ENCODE data around the gene RCOR1. TPM values are rescaled to one million over a fixed set of nuclear protein-coding genes. Genes with fewer than 3 reads are reported as not detected.

RCOR1 gene
- total and polyA plus RNA-seq, 2 of the 4 experiments (the other 2 are of a cell fraction), result 9.0 to 11.2 TPM

DNA sequence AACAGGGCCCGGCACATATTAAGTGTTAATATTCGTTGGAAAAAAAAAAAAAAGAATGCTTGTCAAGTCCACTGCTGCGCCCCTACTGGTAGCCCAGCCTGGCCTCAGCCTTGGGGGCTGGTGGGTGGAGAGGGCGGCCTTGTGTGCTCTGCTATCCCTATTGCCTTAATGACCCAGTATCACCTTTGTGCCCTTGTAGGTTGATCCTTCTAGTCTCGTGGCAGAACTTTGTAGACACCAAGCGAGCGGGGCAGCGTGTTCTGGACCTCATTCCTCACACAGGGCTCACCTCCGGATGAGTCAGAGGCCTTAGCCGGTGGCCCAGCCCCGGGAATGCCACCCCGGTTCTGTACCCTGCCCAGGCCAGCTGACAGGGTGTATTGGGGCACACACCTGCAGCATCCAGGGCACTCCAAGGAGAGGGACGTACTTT lies 1.8 kb upstream of the RCOR1 start:
- Histone ChIP-seq H3K23ac (ENCODE audit: low read depth, low read length) (peak overlapping the region; percentile 86; the same call in 1 of the 2 replicates), H3K27ac (ENCODE audit: insufficient read depth, low read length) (peak overlapping the region; percentile 1; the same call in 1 of the 2 replicates), H2BK5ac (ENCODE audit: low read depth, low read length, poor library complexity, severe bottlenecking) (peak overlapping the region; percentile 86), H3K9ac (ENCODE audit: low read depth, low read length) (peak overlapping the region; percentile 32; the same call in 1 of the 2 replicates), H2AK9ac (replicated peaks; ENCODE audit: low read depth, low read length, poor library complexity) (peak overlapping the region; percentile 86), H3K56ac (ENCODE audit: extremely low read depth, insufficient read depth, low read length) (0 out of 2 replicates have a peak overlapping the region, but pooled peaks have one; percentile 17), H3K14ac (replicated peaks; ENCODE audit: low read depth, low read length) (no peak overlapping the region; the same call in 1 of the 2 replicates), H2BK15ac (ENCODE audit: low read depth, low read length) (no peak overlapping the region), H3K18ac (ENCODE audit: low read depth, low read length) (no peak overlapping the region), H4K5ac (ENCODE audit: low read depth, low read length) (no peak overlapping the region), H3K4me3 (ENCODE audit: insufficient read depth, low read depth, low read length) (no peak overlapping the region; the same call in 1 of the 2 replicates), H2AFZ (replicated peaks; ENCODE audit: low read length, poor library complexity) (peak overlapping the region; percentile 56), H3K79me1 (ENCODE audit: low read depth in 1 of 2, low read length in 2 of 2) (peaks cover 3 to 40% of the 10 kb centered on the region in 2 experiments; a peak in 3 of 4 replicates), H4K8ac (ENCODE audit: low read depth in 2 of 2, low read length in 2 of 2) (peak overlapping the region in 1 of 2 experiments; percentile 89; a peak in 1 of 4 replicates), H4K20me1 (ENCODE audit: insufficient read depth, low read length) (peaks cover 22% of the 10 kb centered on the region), H3K4me2 (ENCODE audit: low read depth, low read length) (peak overlapping the region; percentile 89), H3K27me3 (ENCODE audit: control insufficient read depth, insufficient read depth, low read length) (no peaks in the 10 kb centered on the region), H3K4ac (ENCODE audit: low read depth, low read length) (peak overlapping the region; percentile 73; the same call in 1 of the 2 replicates), H2BK120ac (ENCODE audit: low read depth, low read length) (peak overlapping the region; percentile 39; the same call in 1 of the 2 replicates), H3K4me1 (ENCODE audit: control insufficient read depth, insufficient read depth, low read length) (peaks cover 8% of the 10 kb centered on the region), H3K36me3 (ENCODE audit: control insufficient read depth, insufficient read depth, low read length) (no peaks in the 10 kb centered on the region), H2BK20ac (ENCODE audit: low read depth, low read length) (no peak overlapping the region; the same call in 1 of the 2 replicates), H2AK5ac (ENCODE audit: low read depth, low read length) (peak overlapping the region; percentile 56), H3K9me1 (ENCODE audit: insufficient read depth, low read length) (peaks cover 4% of the 10 kb centered on the region), H3K9me3 (ENCODE audit: control insufficient read depth, insufficient read depth, low read length) (no peaks in the 10 kb centered on the region), H4K91ac (ENCODE audit: insufficient read depth, low read depth, low read length) (no peak overlapping the region; the same call in 1 of the 2 replicates)
- 25% methylated on average over 4 of the region's 13 CpGs; no CpG with 5 or more reads in 1 of the 2 experiments for WGBS, 2 experiments (ENCODE audit: extremely low coverage in 2 of 2, insufficient read length in 1 of 2)
- dilution Hi-C loops (cut with HindIII; ENCODE audit: low sequenced_read_pairs, unreplicated experiment) (no loop called here), in situ Hi-C loops (cut with MboI; ENCODE audit: low sequenced_read_pairs) (no loop called here), intact Hi-C loops (cut with micrococcal nuclease) (loop anchor here (5.0 to 10.0 kb wide), 4 partner anchors 102 to 324 kb away; partner anchors contain the start of gene TRAF3)
- ChIA-PET POLR2A (ENCODE audit: unreplicated experiment) (no interaction called here), CTCF (interaction anchor here (0.6 kb wide), 1 partner anchor 56 kb away, joined by 3 read pairs; no protein-coding TSS in a partner anchor)
- TF ChIP-seq, protein P1, sequence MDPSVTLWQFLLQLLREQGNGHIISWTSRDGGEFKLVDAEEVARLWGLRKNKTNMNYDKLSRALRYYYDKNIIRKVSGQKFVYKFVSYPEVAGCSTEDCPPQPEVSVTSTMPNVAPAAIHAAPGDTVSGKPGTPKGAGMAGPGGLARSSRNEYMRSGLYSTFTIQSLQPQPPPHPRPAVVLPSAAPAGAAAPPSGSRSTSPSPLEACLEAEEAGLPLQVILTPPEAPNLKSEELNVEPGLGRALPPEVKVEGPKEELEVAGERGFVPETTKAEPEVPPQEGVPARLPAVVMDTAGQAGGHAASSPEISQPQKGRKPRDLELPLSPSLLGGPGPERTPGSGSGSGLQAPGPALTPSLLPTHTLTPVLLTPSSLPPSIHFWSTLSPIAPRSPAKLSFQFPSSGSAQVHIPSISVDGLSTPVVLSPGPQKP (IDR thresholded peaks at IDR 0.05; ENCODE audit: borderline replicate concordance, low read depth, low read length), result no peak
- TF ChIP-seq BHLHE40 (IDR thresholded peaks at IDR 0.05; ENCODE audit: low read depth, low read length), result no peak
- TF ChIP-seq, protein P2, sequence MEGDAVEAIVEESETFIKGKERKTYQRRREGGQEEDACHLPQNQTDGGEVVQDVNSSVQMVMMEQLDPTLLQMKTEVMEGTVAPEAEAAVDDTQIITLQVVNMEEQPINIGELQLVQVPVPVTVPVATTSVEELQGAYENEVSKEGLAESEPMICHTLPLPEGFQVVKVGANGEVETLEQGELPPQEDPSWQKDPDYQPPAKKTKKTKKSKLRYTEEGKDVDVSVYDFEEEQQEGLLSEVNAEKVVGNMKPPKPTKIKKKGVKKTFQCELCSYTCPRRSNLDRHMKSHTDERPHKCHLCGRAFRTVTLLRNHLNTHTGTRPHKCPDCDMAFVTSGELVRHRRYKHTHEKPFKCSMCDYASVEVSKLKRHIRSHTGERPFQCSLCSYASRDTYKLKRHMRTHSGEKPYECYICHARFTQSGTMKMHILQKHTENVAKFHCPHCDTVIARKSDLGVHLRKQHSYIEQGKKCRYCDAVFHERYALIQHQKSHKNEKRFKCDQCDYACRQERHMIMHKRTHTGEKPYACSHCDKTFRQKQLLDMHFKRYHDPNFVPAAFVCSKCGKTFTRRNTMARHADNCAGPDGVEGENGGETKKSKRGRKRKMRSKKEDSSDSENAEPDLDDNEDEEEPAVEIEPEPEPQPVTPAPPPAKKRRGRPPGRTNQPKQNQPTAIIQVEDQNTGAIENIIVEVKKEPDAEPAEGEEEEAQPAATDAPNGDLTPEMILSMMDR (conservative IDR thresholded peaks at IDR 0.05; ENCODE audit: low read depth, low read length), result peak; percentile 42
- TF ChIP-seq FOS (IDR thresholded peaks at IDR 0.05; ENCODE audit: low read depth, low read length), result 0 out of 2 replicates have a peak, but pooled peaks have one; percentile 30
- 0 out of 2 replicates have a peak, but pooled peaks have one; percentile 26 for TF ChIP-seq POLR2A (IDR thresholded peaks at IDR 0.05; ENCODE audit: low read depth, low read length)
- no TSS peak for BruUV-seq (replicated peaks)
- DNase-seq, result peak; percentile 23
- no peak for ATAC-seq (ENCODE audit: low read depth)
